DOHH2 (cell line): ENCODE data around the gene HSBP1L1.
"Not testable (repeated sequence)": the region's sequence is repeated elsewhere in the genome, so short reads cannot be mapped to it uniquely, and the experiment has no call there.

Source experiments
- H3F3A ChIP-seq: fragments of 200-600 bp; sonication (generic), shearing (Covaris generic); 2 replicates; pipeline ENCODE4 v1.6.0; 2016; ENCODE audit warnings: antibody characterized with exemption, mild to moderate bottlenecking; ENCODE audit not compliant: control insufficient read depth, insufficient read depth
- H3K27ac ChIP-seq: fragments of 200-600 bp; sonication (generic); 2 replicates; pipeline ENCODE4 v1.5.1; 2014; ENCODE audit warnings: low read depth, mild to moderate bottlenecking, low read length, moderate library complexity
- H3K27me3 ChIP-seq: fragments of 200-600 bp; sonication (generic); 2 replicates; pipeline ENCODE4 v1.6.1; 2014; ENCODE audit warnings: mild to moderate bottlenecking, low read length, mixed read lengths; ENCODE audit not compliant: control insufficient read depth
- H3K36me3 ChIP-seq: fragments of 200-600 bp; sonication (generic); 2 replicates; pipeline ENCODE4 v1.6.1; 2014; ENCODE audit warnings: mild to moderate bottlenecking, low read length, moderate library complexity, mixed read lengths; ENCODE audit not compliant: control insufficient read depth
- H3K4me1 ChIP-seq: fragments of 200-600 bp; sonication (generic); 2 replicates; pipeline ENCODE4 v1.6.1; 2014; ENCODE audit warnings: mild to moderate bottlenecking, low read length, mixed read lengths; ENCODE audit not compliant: control insufficient read depth
- H3K4me2 ChIP-seq: fragments of 200-600 bp; sonication (generic); 2 replicates; pipeline ENCODE4 v1.6.0; 2014; ENCODE audit warnings: mild to moderate bottlenecking, low read length, moderate library complexity
- H3K4me3 ChIP-seq: fragments of 200-600 bp; sonication (generic); 2 replicates; pipeline ENCODE4 v1.5.1; 2014; ENCODE audit warnings: mild to moderate bottlenecking, low read length, mixed read lengths
- H3K79me2 ChIP-seq: fragments of 200-600 bp; sonication (generic); 2 replicates; pipeline ENCODE4 v1.6.1; 2014; ENCODE audit warnings: mild to moderate bottlenecking, low read length, mixed read lengths; ENCODE audit not compliant: control insufficient read depth
- H3K9me2 ChIP-seq: fragments of 200-600 bp; sonication (generic); replicated peaks from 2 replicates; pipeline ENCODE4 v1.6.1; 2014; ENCODE audit warnings: mild to moderate bottlenecking, low read length, mixed read lengths; ENCODE audit not compliant: control insufficient read depth
- H3K9me3 ChIP-seq: fragments of 200-600 bp; sonication (generic); 2 replicates; pipeline ENCODE4 v1.6.1; 2014; ENCODE audit warnings: antibody characterized with exemption, low read length, mixed read lengths; ENCODE audit not compliant: control insufficient read depth, insufficient read depth
- H4K20me1 ChIP-seq: fragments of 200-600 bp; sonication (generic); 2 replicates; pipeline ENCODE4 v1.6.0; 2014; ENCODE audit warnings: low read depth, mild to moderate bottlenecking, antibody characterized with exemption, low read length, moderate library complexity; ENCODE audit not compliant: control insufficient read depth, insufficient read depth
- CTCF ChIP-seq: fragments of 200-600 bp; sonication (generic); IDR thresholded peaks from one replicate; pipeline ENCODE4 v1.5.1; 2014; ENCODE audit warnings: antibody characterized with exemption, mild to moderate bottlenecking, low read depth, low read length; ENCODE audit not compliant: poor library complexity, severe bottlenecking
- EZH2phosphoT487 ChIP-seq: fragments of 200-600 bp; sonication (generic); IDR thresholded peaks from 2 replicates; pipeline ENCODE4 v1.6.1; 2017; ENCODE audit warnings: borderline replicate concordance, mild to moderate bottlenecking, antibody characterized with exemption, low read length, moderate library complexity, mixed read lengths

HSBP1L1 gene

DNA sequence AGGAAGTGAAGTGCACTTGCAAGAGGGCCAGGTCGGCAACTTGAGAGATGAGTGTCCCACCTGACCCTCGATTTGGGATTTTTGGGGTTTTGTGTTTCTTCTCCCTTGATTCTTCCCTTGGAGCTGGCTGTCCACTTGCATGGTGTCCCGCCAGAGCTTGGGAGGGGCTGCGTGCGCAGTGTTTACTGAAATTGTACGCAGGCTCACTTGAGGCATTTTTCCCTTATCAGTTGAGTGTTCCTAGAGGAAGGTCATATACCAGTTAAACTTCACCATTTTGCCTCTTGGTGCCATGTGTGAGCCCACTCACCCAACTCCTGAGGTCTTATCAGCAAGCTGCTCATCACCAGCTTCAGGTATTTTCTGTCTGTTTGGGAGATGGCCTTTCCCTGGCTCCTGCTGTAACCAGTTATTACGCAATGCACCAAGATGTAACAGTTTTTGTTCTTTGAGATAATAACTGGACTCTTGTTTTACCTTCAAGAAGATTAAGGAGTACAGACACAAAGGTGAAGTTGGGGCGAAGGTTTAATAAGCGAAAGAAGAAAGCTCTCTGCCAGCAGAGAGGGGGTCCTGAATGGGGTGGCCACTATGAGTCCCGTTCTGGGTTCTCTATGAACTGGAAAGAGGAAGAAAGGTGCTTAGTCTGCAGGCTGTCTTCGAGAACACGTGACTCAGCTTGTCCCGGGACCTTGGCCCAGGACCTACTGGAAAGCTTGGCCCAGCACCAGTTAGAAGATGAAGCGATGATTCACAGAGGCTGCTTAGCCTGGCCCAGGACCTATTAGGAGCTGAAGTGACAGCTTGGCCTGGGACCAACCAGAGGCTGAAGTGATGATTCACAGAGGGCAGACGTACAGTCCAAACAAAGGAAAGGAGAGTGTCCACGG is 45.5 kb downstream of the HSBP1L1 start:
- no peak overlapping the region for H3K4me2 ChIP-seq

GRCh38 chr18:80010551-80010906 is 46.1 kb downstream of the HSBP1L1 start:
- Histone ChIP-seq H3K27ac (no peak overlapping the region), H3K79me2 (no peaks in the 10 kb centered on the region), H3K9me3 (peaks cover 3% of the 10 kb centered on the region; the same call in 1 of the 2 replicates), H3F3A (no peaks in the 10 kb centered on the region), H3K4me1 (no peaks in the 10 kb centered on the region), H3K4me3 (no peak overlapping the region), H3K4me2 (no peak overlapping the region), H3K27me3 (no peaks in the 10 kb centered on the region), H3K36me3 (no peaks in the 10 kb centered on the region), H3K9me2 (no peaks in the 10 kb centered on the region), H4K20me1 (no peaks in the 10 kb centered on the region)
- no peak for TF ChIP-seq EZH2phosphoT487
- TF ChIP-seq CTCF = no peak

More for the DNA sequence above, 45.5 kb downstream of the HSBP1L1 start:
- peaks cover 3% of the 10 kb centered on the region; the same call in 1 of the 2 replicates for H3K9me3 ChIP-seq
- H3K4me1 ChIP-seq = no peaks in the 10 kb centered on the region
- H3K4me3 ChIP-seq = no peak overlapping the region
- H3K27me3 ChIP-seq = no peaks in the 10 kb centered on the region
- no peaks in the 10 kb centered on the region for H4K20me1 ChIP-seq
- H3F3A ChIP-seq = no peaks in the 10 kb centered on the region
- TF ChIP-seq CTCF (no peak), EZH2phosphoT487 (no peak)
- H3K9me2 ChIP-seq = no peaks in the 10 kb centered on the region
- H3K79me2 ChIP-seq = no peaks in the 10 kb centered on the region
- H3K27ac ChIP-seq = no peak overlapping the region
- no peaks in the 10 kb centered on the region for H3K36me3 ChIP-seq

GRCh38 chr18:80011496-80012137 is 47.2 kb downstream of the HSBP1L1 start:
- H3K4me2 ChIP-seq, H3K4me3 ChIP-seq, H3K36me3 ChIP-seq, H3F3A ChIP-seq, H3K79me2 ChIP-seq, H3K27ac ChIP-seq, H3K27me3 ChIP-seq, H3K9me2 ChIP-seq, H3K4me1 ChIP-seq, H4K20me1 ChIP-seq, H3K9me3 ChIP-seq: not testable (repeated sequence)

GRCh38 chr18:80012714-80013113 is 48.3 kb downstream of the HSBP1L1 start:
- TF ChIP-seq EZH2phosphoT487 = no peak
- TF ChIP-seq CTCF = no peak
- Histone ChIP-seq H3K4me2 (no peak overlapping the region), H3F3A (no peaks in the 10 kb centered on the region), H4K20me1 (no peaks in the 10 kb centered on the region), H3K27me3 (no peaks in the 10 kb centered on the region), H3K4me1 (no peaks in the 10 kb centered on the region), H3K9me3 (no peaks in the 10 kb centered on the region), H3K9me2 (no peaks in the 10 kb centered on the region), H3K27ac (no peak overlapping the region), H3K4me3 (no peak overlapping the region), H3K36me3 (no peaks in the 10 kb centered on the region), H3K79me2 (no peaks in the 10 kb centered on the region)
